GM18858 (cell line): Measurements from ENCODE around the gene RORC.
"Not testable (repeated sequence)": the region's sequence is repeated elsewhere in the genome, so short reads cannot be mapped to it uniquely, and the experiment has no call there.

Source experiments
- ATAC-seq: cut with Tn5 transposase; IDR thresholded peaks from one replicate; pipeline ENCODE4 v1.9.1; 2021; ENCODE audit not compliant: unreplicated experiment

The RORC gene

GRCh38 chr1:151831605-151832004 lies at the start of gene RORC:
TSS of gene RORC (minus strand) at chr1:151831802. CDS start at chr1:151831764, 38 bp downstream.
- no peak for ATAC-seq

GRCh38 chr1:151875419-151876097 lies 44.0 kb upstream of the RORC start:
- ATAC-seq, result no peak

DNA sequence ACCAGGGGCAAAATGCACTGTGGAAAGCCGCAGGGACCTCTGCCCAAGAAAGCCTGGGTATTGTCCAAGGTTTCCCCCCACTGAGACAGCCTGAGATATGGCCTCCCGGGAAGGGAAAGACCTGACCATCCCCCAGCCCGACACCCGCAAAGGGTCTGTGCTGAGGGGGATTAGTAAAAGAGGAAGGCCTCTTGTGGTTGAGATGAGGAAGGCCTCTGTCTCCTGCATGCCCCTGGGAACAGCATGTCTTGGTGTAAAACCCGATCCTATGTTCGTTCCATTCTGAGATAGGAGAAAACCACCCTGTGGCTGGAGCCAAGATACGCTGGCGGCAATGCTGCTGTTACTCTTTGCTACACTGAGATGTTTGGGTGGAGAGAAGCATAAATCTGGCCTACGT lies 41.2 kb upstream of the RORC start:
- not testable (repeated sequence) for ATAC-seq

DNA sequence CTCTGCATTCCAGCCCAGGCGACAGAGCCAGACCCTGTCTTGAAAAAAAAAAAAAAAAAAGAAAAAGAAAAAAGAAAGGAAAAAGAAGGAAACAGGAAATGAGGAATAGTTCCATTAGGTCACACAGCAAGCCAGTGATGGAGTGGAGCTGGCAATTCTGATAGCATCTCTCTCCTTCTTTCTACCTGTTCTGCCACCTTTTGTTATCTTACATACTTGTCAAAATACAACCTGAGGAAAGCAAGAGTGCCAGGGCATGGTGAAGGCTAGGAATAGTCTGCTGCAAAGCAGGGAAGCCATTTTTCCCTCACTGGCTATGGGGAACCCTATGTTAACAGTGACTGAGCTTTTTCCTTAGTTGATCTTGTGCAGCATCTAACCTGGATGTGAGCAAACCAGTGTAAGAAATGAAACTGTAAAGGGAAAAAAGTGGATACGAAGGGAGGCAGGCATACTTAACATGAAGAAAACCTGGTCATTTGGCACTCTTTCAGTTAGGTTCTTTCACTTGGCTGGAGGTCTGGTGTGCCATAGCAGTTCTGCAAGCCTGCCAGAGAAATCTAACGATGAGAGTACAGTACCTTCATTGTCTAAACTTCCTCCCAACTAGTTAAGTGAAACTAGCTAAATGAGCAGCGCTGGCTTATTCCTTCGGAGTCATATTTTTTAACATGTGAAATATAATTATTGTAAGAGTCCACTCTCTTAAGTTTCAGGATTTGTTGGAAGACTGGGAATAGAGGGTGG lies 39.9 kb upstream of the RORC start:
- ATAC-seq, result no peak

DNA sequence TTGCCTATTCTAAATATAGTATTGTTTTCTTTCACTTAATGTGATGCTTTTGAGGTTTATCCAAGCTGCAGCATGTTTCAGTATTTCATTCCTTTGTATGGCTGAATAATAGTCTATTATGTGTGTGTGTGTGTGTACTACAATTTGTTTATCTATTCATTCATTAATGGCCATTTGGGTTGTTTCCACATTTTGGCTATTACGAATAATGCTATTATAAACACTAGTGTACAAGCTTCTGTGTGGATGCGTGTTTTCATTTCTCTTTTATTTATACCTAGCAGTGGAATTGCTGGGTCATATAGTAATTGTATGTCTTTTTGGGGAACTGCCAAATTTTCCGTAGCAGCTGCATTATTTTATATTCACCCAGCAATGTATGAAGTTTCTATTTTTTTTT lies 36.9 kb upstream of the RORC start:
- no peak for ATAC-seq

GRCh38 chr1:151867765-151868411 lies 36.3 kb upstream of the RORC start:
- no peak for ATAC-seq

DNA sequence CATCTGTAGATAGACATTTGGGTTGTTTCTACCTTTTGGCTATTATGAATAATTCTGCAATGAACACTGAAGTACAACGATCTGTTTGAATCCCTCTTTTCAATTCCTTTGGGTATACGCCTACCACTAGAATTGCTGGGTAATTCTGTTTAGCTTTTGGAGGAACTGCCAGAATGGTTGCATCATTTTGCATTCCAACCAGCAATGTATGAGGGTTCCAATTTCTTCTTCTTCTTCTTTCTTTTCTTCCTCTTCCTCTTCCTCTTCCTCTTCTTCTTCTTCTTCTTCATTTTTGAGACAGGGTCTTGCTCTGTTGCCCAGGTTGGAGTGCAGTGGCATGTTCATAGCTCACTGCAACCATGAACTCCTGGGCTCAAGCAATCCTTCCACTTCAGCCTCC lies 35.7 kb upstream of the RORC start:
- no peak for ATAC-seq

- no peak for ATAC-seq
These were observed 32.8 kb upstream of the RORC start for GRCh38 chr1:151864411-151864810.

GRCh38 chr1:151862604-151863003 lies 31.0 kb upstream of the RORC start:
- ATAC-seq, result no peak

- ATAC-seq, result no peak
These were observed 29.0 kb upstream of the RORC start for GRCh38 chr1:151860504-151861187.

- ATAC-seq, result no peak
These were observed 28.3 kb upstream of the RORC start for GRCh38 chr1:151859891-151860293.

- ATAC-seq, result no peak
These were observed 27.5 kb upstream of the RORC start for GRCh38 chr1:151858886-151859665.

DNA sequence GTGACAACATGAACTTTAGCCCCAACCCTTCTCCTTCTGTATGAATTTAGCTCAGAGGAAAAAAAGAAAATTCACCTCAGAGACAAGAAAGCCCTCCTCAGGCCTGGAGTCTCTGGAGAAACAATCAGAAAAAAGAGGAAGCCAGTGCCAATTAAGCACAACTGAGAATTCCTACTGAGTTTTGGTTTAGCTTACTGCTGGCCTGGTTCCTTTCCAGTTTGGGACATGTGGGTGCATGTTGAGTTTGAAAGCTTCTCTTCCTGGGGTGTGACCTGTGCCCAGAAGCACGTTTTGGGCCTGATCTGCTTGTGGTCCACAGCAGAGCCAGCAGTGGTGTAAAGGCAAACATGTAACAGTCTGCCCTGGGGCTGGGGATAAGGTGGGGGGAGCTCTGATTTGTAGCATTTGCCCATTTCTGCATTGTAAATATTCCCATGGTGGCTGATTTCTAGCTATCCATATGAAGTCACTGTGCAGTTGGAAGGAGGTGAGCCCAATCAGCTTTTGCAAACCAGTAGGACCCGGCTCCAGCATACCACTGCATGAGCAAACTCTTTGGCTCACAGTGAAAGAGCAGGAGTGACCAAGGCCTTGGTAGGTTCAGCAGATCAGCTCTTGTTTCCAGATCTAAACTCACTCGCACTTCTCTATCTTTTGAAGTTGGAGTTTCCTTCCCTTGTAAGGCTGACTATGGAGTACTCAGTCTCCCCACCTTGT lies 26.6 kb upstream of the RORC start:
- ATAC-seq, result no peak

GRCh38 chr1:151855933-151856332 lies 24.3 kb upstream of the RORC start:
- no peak for ATAC-seq

GRCh38 chr1:151855516-151855915 lies 23.9 kb upstream of the RORC start:
- not testable (repeated sequence) for ATAC-seq

DNA sequence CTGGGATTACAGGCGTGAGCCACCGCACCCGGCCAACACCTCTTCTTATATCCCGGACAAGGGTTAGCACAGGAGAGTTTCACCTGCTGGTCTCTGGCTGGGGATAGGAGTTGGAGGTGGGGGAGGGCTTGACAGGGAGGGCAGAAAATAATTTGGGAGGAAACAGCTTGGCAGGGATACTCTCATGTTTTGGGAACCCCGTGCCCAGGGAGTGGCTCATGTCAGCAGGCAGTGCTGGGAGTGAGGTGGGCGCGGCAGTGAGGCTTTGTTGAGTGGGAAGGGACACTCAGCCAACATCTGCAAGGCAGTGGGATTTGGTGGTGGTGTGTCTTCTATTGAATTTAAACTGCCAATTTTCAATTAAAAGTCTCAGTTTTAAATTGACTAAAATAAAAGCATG lies 23.1 kb upstream of the RORC start:
- ATAC-seq, result no peak

DNA sequence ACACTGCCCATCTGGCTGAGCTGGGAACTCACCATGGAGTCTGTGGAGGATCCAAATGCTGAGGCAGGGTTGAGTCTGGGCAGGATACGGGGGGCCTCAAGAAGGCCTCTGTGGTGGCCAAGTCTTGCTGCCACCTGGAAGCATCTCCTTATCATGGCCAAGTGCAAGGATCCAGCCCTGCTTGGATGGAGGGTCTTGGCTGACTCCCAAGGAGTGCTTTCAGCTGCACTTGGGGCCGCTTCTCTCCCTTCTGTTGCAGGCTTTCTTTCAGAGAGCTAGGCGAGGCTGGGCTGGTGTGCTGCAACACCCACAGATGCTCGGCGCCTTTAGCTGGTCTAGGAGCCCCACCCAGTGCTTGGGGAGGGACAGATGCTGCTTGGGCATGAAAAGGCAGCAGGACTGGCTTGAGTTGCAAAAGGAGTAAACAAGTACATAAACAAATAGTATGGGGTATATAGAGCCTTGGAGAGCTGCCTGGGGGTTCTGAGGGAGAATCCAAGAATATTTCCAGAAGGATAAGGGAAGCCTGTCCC lies 21.9 kb upstream of the RORC start, which contains the start of gene THEM5:
TSS of gene THEM5 (minus strand) at position 302 of the 533 bp plus-strand sequence. CDS start at position 155, 147 bp downstream.
- no peak for ATAC-seq

GRCh38 chr1:151852733-151853132 lies 21.1 kb upstream of the RORC start:
- no peak for ATAC-seq

DNA sequence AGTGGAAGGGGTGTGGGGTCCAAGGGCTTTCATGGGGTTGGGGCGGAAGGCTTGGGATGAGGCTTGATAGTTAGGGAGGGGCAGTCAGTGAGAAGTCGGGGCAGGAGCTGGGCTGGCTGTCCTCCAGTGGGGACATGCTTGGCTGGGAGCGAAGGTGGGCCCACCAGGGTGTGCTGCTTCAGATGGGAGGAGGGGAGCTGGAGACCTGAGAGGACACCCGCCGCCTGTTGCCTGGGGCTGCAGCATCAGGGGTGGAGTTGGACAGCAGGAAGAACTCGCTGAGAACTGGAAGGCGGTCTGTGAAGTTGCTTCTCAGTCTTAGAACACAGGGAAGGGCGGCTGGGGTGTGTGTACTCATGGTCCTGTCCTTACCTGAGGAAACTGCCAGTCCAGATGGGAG lies 20.3 kb upstream of the RORC start:
- no peak for ATAC-seq

DNA sequence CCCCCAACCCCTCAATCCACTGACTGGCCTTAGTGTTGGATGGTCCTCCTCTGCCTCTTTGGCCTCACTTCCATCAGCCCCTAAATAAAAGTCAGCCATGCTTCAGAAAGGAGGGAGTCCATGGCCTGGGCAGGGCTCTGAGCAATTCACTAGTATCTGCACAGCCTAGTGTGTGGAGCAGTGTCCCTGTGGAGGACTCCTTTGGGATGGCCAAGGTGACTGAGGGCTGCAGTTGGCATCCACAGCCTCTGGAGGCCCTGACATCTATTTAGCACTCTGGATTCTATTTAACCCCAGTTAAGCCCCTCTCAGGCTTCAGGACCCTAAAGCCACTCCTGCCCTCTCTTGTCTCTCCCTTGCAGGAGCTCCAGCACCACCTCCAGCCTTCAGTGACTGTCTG lies 18.3 kb upstream of the RORC start:
- ATAC-seq, result no peak
